SK-N-SH (cell line): ENCODE results near the gene CIITA. TPM values are rescaled to one million over a fixed set of nuclear protein-coding genes. Genes with fewer than 3 reads are reported as not detected.
A peak's percentile ranks its signal among the peaks of the same experiment; 100 is the strongest.

ENCODE experiments used
- CTCF ChIA-PET: fragments of 300-600, 350-600 bp; formaldehyde crosslinking; extraction: SDS; loops from one replicate; lab custom pipeline; 2021; lab: Yijun Ruan, JAX
- POLR2A ChIA-PET: fragments of 350-600 bp; sonication (Branson Sonifier 250); formaldehyde crosslinking; extraction: SDS; loops from one replicate; lab custom pipeline; 2020; ENCODE audit warnings: antibody characterized with exemption, inconsistent platforms; lab: Yijun Ruan, JAX
- DNase-seq: peaks from one replicate; pipeline ENCODE4 v3.0.0; 2012
- H2AFZ ChIP-seq: fragments of 200-600 bp; sonication (generic); 2 replicates; pipeline ENCODE4 v1.8.1; 2016; ENCODE audit warnings: antibody characterized with exemption, mild to moderate bottlenecking, low read depth
- H3F3A ChIP-seq: fragments of 200-600 bp; sonication (generic); replicated peaks from 2 replicates; pipeline ENCODE3; 2016; ENCODE audit warnings: antibody characterized with exemption, mild to moderate bottlenecking; ENCODE audit not compliant: insufficient read depth
- H3K27ac ChIP-seq, 2 experiments: fragments of 200-500 bp in 1 of 2; fragments of 200-600 bp in 1 of 2; sonication (Bioruptor generic) in 1 of 2; sonication (generic), shearing (Covaris generic) in 1 of 2; 2 replicates each; pipeline versions ENCODE4 v1.5.1 to v1.6.1; 2014 to 2016; ENCODE audit warnings: low read depth in 2 of 2, inconsistent platforms in 1 of 2, low read length in 1 of 2, mild to moderate bottlenecking in 1 of 2, mixed read lengths in 1 of 2
- H3K27me3 ChIP-seq: fragments of 200-600 bp; sonication (generic), shearing (Covaris generic); 2 replicates; pipeline ENCODE4 v1.6.1; 2016; ENCODE audit warnings: mixed run types; ENCODE audit not compliant: insufficient read depth
- H3K36me3 ChIP-seq, 2 experiments: fragments of 200-500 bp in 1 of 2; fragments of 200-600 bp in 1 of 2; sonication (Bioruptor generic) in 1 of 2; sonication (generic) in 1 of 2; replicated peaks in 1 of 2; 2 replicates each; pipeline versions ENCODE3 to v1.5.1; 2014 to 2016; ENCODE audit warnings: low read length in 1 of 2, mild to moderate bottlenecking in 1 of 2; ENCODE audit not compliant: insufficient read depth in 2 of 2, control insufficient read depth in 1 of 2
- H3K4me1 ChIP-seq, 2 experiments: fragments of 200-500 bp in 1 of 2; fragments of 200-600 bp in 1 of 2; sonication (Bioruptor generic) in 1 of 2; sonication (generic), shearing (Covaris generic) in 1 of 2; 2 replicates each; pipeline versions ENCODE4 v1.5.1 to v1.6.1; 2014 to 2016; ENCODE audit warnings: low read depth in 1 of 2, low read length in 1 of 2, mixed run types in 1 of 2; ENCODE audit not compliant: insufficient read depth in 2 of 2, control insufficient read depth in 1 of 2
- H3K4me2 ChIP-seq: fragments of 200-600 bp; sonication (generic), shearing (Covaris generic); 2 replicates; pipeline ENCODE4 v1.6.1; 2017; ENCODE audit warnings: mixed run types
- H3K4me3 ChIP-seq, 2 experiments: fragments of 200-500 bp in 1 of 2; fragments of 200-600 bp in 1 of 2; sonication (Bioruptor generic) in 1 of 2; sonication (generic), shearing (Covaris generic) in 1 of 2; 2 replicates each; pipeline versions ENCODE4 v1.5.1 to v1.8.1; 2014 to 2016; ENCODE audit warnings: low read depth in 2 of 2, inconsistent platforms in 1 of 2, low read length in 1 of 2, mild to moderate bottlenecking in 1 of 2, mixed read lengths in 1 of 2, moderate library complexity in 1 of 2
- H3K79me2 ChIP-seq: fragments of 200-600 bp; sonication (generic); 2 replicates; pipeline ENCODE4 v1.8.1; 2017; ENCODE audit warnings: mild to moderate bottlenecking; ENCODE audit not compliant: insufficient read depth
- H3K9ac ChIP-seq: fragments of 200-600 bp; sonication (generic); 2 replicates; pipeline ENCODE4 v1.6.1; 2017; ENCODE audit warnings: mixed run types
- H3K9me2 ChIP-seq: fragments of 200-600 bp; sonication (generic); 2 replicates; pipeline ENCODE4 v1.6.1; 2017; ENCODE audit warnings: mixed run types
- H3K9me3 ChIP-seq: fragments of 200-600 bp; sonication (generic); 2 replicates; pipeline ENCODE4 v1.6.1; 2017; ENCODE audit warnings: mixed run types, mild to moderate bottlenecking, moderate library complexity
- H4K20me1 ChIP-seq: fragments of 200-600 bp; sonication (generic); 2 replicates; pipeline ENCODE4 v1.6.1; 2017; ENCODE audit warnings: mild to moderate bottlenecking, mixed run types; ENCODE audit not compliant: insufficient read depth
- EZH2phosphoT487 ChIP-seq: fragments of 200-600 bp; sonication (generic); IDR thresholded peaks from 2 replicates; pipeline ENCODE4 v1.6.1; 2017; ENCODE audit warnings: low read depth, mixed run types, mild to moderate bottlenecking, antibody characterized with exemption, moderate library complexity, borderline replicate concordance
- MXI1 ChIP-seq: IDR thresholded peaks from 2 replicates; pipeline ENCODE4 v1.6.1; 2012; ENCODE audit warnings: mild to moderate bottlenecking, low read depth, low read length, improper control_type of control experiment
- NFIC ChIP-seq: IDR thresholded peaks from 2 replicates; pipeline ENCODE4 v1.4.0; 2012; ENCODE audit warnings: borderline replicate concordance
- NRF1 ChIP-seq: IDR thresholded peaks from 2 replicates; pipeline ENCODE4 v1.6.1; 2012; ENCODE audit warnings: low read depth, mild to moderate bottlenecking, low read length
- RAD21 ChIP-seq: IDR thresholded peaks from 2 replicates; pipeline ENCODE4 v1.6.1; 2012; ENCODE audit warnings: mild to moderate bottlenecking, low read length
- RCOR1 ChIP-seq: fragments of 150-350 bp; IDR thresholded peaks from 2 replicates; pipeline ENCODE4 v1.6.1; 2017; ENCODE audit warnings: antibody characterized with exemption, low read length
- SMC3 ChIP-seq: IDR thresholded peaks from 2 replicates; pipeline ENCODE4 v1.6.1; 2012; ENCODE audit warnings: low read depth, low read length, improper control_type of control experiment
- TAF1 ChIP-seq: IDR thresholded peaks from 2 replicates; pipeline ENCODE4 v1.6.1; 2012; ENCODE audit warnings: low read depth, mild to moderate bottlenecking, low read length, moderate library complexity, borderline replicate concordance
- YY1 ChIP-seq: IDR thresholded peaks from 2 replicates; pipeline ENCODE4 v1.4.0; 2012; ENCODE audit warnings: low read depth, mild to moderate bottlenecking
- WGBS: methylation state at CpG from one replicate; pipeline ENCODE4 v1.1.6; 2017; ENCODE audit warnings: low lambda C conversion rate; 5-methylcytosine and 5-hydroxymethylcytosine counted together
- polyA plus RNA-seq, 3 experiments: library from polyadenylated mRNA; depleted of rRNA; stranded (reverse); fragments of >200 nt; gene quantifications; 2 replicates each; pipeline ENCODE4 v1.2.3, GENCODE V29; 2012
- TF ChIP-seq, protein P1 (sequence below): IDR thresholded peaks from 2 replicates; pipeline ENCODE4 v1.4.0; 2012; ENCODE audit warnings: low read depth
- TF ChIP-seq, protein P2 (sequence below): fragments of 150-350 bp; IDR thresholded peaks from 2 replicates; pipeline ENCODE4 v1.6.1; 2016; ENCODE audit warnings: mild to moderate bottlenecking, low read depth, low read length
- TF ChIP-seq, protein P3 (sequence below): IDR thresholded peaks from 2 replicates; pipeline ENCODE4; 2012
- TF ChIP-seq, protein P4 (sequence below): IDR thresholded peaks from 2 replicates; pipeline ENCODE4 v1.4.0; 2012; ENCODE audit warnings: low read depth, borderline replicate concordance
- TF ChIP-seq, protein P5 (sequence below): IDR thresholded peaks from 2 replicates; pipeline ENCODE4 v1.6.1; 2012; ENCODE audit warnings: mild to moderate bottlenecking, low read depth, low read length, moderate library complexity
- TF ChIP-seq, protein P6 (sequence below): fragments of 200-600 bp; sonication (generic); IDR thresholded peaks from 2 replicates; pipeline ENCODE4 v1.6.1; 2017; ENCODE audit warnings: antibody characterized with exemption, mild to moderate bottlenecking, moderate library complexity
- TF ChIP-seq, protein P7 (sequence below): IDR thresholded peaks from 2 replicates; pipeline ENCODE4 v1.4.0; 2012; ENCODE audit warnings: low read depth, borderline replicate concordance
- TF ChIP-seq, protein P8 (sequence below): fragments of 150-350 bp; IDR thresholded peaks from 2 replicates; pipeline ENCODE4 v1.6.1; 2017; ENCODE audit warnings: antibody characterized with exemption, low read length, low read depth, borderline replicate concordance

CIITA gene
- polyA plus RNA-seq, 1 of the 3 experiments (the other 2 are of a cell fraction) = 0.23 TPM

DNA sequence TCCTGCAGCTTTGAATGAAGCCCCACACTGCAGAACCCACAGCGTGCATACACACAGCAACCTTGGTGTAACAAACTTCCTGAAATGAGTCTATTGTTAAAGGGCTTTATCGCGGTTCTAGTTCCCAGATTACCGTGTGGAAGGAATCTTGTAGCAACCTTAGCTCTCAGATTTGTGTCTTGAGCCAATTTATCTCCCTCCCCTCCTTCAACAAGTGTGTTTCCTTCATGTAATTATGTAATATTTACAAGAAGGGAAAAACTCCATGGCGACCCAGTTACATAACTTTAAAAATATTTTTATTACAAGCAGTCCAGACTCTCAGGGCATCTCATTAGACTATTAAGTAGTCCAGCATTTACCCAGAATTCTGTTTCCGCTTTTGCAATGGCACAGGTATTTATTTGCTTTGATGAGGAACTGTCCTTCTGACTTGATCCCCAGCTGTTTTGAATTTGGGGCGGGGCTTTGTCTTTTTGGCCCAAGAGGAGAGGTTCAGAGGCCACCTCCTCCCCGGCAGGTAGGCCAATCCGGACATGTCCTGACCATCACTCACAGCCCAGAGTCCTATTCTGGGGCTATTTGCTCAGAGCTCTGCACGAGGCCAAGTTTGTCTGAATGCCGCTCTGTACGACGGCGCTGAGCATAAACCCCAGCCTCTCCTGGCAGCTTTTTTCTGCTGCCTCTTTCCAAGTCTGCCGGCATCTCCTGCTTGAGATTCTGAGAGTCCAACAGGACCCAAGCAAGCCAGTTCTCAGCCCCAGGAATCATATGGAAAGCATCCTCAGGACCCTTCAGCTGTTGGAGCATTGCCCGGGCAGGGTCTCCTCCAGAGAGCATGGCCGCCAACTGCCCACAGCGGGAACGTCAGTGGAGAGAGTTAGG, 103.0 kb downstream of the CIITA start:
- no peak overlapping the region for H3K4me3 ChIP-seq
- WGBS = 92% methylated on average over 17 of the region's 19 CpGs
- H3K79me2 ChIP-seq = no peaks in the 10 kb centered on the region
- H3K36me3 ChIP-seq = peaks cover 28 to 37% of the 10 kb centered on the region in 2 experiments
- H3K9ac ChIP-seq = no peak overlapping the region
- ChIA-PET CTCF (interaction anchor here (0.6 to 2.2 kb wide), 4 partner anchors 9 to 276 kb away, joined by 3 to 16 read pairs (median 3); partner anchors contain the start of gene SOCS1), POLR2A (no interaction called here)
- peak overlapping the region in 1 of 2 experiments; percentile 30; a peak in 1 of 4 replicates for H3K27ac ChIP-seq
- H3K27me3 ChIP-seq = no peaks in the 10 kb centered on the region
- H4K20me1 ChIP-seq = no peaks in the 10 kb centered on the region
- no peak for DNase-seq
- H3K9me3 ChIP-seq = no peaks in the 10 kb centered on the region
- H2AFZ ChIP-seq = no peak overlapping the region
- TF ChIP-seq SMC3 (no peak), EZH2phosphoT487 (no peak), NRF1 (no peak), RCOR1 (no peak), NFIC (no peak), YY1 (no peak), RAD21 (no peak), TAF1 (no peak), MXI1 (no peak)
- TF ChIP-seq, protein P1, sequence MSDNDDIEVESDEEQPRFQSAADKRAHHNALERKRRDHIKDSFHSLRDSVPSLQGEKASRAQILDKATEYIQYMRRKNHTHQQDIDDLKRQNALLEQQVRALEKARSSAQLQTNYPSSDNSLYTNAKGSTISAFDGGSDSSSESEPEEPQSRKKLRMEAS = no peak
- TF ChIP-seq, protein P2, sequence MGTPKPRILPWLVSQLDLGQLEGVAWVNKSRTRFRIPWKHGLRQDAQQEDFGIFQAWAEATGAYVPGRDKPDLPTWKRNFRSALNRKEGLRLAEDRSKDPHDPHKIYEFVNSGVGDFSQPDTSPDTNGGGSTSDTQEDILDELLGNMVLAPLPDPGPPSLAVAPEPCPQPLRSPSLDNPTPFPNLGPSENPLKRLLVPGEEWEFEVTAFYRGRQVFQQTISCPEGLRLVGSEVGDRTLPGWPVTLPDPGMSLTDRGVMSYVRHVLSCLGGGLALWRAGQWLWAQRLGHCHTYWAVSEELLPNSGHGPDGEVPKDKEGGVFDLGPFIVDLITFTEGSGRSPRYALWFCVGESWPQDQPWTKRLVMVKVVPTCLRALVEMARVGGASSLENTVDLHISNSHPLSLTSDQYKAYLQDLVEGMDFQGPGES = no peak
- TF ChIP-seq, protein P3, sequence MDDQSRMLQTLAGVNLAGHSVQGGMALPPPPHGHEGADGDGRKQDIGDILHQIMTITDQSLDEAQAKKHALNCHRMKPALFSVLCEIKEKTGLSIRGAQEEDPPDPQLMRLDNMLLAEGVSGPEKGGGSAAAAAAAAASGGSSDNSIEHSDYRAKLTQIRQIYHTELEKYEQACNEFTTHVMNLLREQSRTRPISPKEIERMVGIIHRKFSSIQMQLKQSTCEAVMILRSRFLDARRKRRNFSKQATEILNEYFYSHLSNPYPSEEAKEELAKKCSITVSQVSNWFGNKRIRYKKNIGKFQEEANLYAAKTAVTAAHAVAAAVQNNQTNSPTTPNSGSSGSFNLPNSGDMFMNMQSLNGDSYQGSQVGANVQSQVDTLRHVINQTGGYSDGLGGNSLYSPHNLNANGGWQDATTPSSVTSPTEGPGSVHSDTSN = no peak
- TF ChIP-seq, protein P4, sequence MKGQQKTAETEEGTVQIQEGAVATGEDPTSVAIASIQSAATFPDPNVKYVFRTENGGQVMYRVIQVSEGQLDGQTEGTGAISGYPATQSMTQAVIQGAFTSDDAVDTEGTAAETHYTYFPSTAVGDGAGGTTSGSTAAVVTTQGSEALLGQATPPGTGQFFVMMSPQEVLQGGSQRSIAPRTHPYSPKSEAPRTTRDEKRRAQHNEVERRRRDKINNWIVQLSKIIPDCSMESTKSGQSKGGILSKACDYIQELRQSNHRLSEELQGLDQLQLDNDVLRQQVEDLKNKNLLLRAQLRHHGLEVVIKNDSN = no peak
- TF ChIP-seq, protein P5, sequence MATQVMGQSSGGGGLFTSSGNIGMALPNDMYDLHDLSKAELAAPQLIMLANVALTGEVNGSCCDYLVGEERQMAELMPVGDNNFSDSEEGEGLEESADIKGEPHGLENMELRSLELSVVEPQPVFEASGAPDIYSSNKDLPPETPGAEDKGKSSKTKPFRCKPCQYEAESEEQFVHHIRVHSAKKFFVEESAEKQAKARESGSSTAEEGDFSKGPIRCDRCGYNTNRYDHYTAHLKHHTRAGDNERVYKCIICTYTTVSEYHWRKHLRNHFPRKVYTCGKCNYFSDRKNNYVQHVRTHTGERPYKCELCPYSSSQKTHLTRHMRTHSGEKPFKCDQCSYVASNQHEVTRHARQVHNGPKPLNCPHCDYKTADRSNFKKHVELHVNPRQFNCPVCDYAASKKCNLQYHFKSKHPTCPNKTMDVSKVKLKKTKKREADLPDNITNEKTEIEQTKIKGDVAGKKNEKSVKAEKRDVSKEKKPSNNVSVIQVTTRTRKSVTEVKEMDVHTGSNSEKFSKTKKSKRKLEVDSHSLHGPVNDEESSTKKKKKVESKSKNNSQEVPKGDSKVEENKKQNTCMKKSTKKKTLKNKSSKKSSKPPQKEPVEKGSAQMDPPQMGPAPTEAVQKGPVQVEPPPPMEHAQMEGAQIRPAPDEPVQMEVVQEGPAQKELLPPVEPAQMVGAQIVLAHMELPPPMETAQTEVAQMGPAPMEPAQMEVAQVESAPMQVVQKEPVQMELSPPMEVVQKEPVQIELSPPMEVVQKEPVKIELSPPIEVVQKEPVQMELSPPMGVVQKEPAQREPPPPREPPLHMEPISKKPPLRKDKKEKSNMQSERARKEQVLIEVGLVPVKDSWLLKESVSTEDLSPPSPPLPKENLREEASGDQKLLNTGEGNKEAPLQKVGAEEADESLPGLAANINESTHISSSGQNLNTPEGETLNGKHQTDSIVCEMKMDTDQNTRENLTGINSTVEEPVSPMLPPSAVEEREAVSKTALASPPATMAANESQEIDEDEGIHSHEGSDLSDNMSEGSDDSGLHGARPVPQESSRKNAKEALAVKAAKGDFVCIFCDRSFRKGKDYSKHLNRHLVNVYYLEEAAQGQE = no peak
- TF ChIP-seq, protein P6, sequence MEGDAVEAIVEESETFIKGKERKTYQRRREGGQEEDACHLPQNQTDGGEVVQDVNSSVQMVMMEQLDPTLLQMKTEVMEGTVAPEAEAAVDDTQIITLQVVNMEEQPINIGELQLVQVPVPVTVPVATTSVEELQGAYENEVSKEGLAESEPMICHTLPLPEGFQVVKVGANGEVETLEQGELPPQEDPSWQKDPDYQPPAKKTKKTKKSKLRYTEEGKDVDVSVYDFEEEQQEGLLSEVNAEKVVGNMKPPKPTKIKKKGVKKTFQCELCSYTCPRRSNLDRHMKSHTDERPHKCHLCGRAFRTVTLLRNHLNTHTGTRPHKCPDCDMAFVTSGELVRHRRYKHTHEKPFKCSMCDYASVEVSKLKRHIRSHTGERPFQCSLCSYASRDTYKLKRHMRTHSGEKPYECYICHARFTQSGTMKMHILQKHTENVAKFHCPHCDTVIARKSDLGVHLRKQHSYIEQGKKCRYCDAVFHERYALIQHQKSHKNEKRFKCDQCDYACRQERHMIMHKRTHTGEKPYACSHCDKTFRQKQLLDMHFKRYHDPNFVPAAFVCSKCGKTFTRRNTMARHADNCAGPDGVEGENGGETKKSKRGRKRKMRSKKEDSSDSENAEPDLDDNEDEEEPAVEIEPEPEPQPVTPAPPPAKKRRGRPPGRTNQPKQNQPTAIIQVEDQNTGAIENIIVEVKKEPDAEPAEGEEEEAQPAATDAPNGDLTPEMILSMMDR = no peak
- TF ChIP-seq, protein P7, sequence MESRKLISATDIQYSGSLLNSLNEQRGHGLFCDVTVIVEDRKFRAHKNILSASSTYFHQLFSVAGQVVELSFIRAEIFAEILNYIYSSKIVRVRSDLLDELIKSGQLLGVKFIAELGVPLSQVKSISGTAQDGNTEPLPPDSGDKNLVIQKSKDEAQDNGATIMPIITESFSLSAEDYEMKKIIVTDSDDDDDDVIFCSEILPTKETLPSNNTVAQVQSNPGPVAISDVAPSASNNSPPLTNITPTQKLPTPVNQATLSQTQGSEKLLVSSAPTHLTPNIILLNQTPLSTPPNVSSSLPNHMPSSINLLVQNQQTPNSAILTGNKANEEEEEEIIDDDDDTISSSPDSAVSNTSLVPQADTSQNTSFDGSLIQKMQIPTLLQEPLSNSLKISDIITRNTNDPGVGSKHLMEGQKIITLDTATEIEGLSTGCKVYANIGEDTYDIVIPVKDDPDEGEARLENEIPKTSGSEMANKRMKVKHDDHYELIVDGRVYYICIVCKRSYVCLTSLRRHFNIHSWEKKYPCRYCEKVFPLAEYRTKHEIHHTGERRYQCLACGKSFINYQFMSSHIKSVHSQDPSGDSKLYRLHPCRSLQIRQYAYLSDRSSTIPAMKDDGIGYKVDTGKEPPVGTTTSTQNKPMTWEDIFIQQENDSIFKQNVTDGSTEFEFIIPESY = no peak
- TF ChIP-seq, protein P8, sequence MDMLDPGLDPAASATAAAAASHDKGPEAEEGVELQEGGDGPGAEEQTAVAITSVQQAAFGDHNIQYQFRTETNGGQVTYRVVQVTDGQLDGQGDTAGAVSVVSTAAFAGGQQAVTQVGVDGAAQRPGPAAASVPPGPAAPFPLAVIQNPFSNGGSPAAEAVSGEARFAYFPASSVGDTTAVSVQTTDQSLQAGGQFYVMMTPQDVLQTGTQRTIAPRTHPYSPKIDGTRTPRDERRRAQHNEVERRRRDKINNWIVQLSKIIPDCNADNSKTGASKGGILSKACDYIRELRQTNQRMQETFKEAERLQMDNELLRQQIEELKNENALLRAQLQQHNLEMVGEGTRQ = no peak
- no peak overlapping the region for H3K4me2 ChIP-seq
- H3K9me2 ChIP-seq = no peaks in the 10 kb centered on the region
- H3K4me1 ChIP-seq = peaks cover 0 to 11% of the 10 kb centered on the region in 2 experiments; a peak in 2 of 4 replicates
- H3F3A ChIP-seq = no peaks in the 10 kb centered on the region
